Left hindlimb (tissue), 1 donor: ENCODE results near the gene GALNT2.
A peak's percentile ranks its signal among the peaks of the same experiment; 100 is the strongest.

Experiments used
- DNase-seq: peaks from one replicate; pipeline ENCODE4 v3.0.0-alpha.2; 2018

Gene GALNT2

DNA sequence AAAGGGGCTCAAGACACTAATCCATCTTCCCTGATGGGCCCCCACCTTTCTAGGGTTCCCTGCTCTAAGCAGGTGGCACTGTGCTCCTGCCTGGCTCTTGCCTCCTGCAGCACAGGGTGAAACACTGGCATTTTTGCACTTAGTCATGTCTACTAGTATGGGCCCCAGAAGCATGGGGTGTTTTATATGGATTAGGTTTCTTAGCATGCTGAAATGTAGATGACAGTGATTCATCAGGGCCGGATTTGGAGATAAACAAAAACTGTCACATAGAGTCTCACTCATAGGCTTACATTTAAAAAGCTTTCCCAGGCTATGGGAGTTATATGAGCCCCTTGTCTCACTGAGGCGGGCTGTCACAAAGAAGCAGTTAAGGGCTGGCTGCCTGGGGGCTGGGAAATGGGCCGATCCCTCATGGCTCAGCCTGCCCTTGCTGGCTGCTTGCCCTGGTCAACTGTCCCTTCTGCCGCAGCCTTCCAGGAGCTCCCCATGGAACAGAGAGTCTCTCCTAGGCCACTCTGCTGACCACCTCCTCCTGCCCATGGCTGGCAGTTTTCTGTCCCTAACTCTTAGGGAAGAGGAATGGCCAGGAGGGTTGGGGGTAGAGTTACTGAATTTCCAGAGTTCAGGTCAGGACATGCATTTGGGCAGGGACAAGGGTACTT, 6.5 kb downstream of the GALNT2 start:
- no peak for DNase-seq

DNA sequence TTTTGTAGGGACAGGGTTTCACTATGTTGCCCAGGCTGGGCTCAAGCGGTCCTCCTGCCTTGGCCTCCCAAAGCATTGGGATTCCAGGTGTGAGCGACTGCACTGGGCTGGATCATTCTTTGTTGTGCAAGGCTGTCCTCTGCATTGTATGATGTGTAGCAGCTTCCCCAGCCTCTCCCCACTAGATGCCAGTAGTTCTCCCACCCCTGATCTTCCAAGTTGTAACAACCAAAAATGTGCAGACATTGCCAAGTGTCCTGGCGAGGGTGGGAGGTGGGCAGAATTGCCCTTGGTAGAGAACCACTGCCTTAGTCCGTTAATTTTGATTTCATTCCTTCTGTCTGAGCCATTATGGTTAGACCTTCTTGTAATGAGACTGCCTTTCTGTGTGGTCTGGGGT, 7.2 kb downstream of the GALNT2 start:
- no peak for DNase-seq

DNA sequence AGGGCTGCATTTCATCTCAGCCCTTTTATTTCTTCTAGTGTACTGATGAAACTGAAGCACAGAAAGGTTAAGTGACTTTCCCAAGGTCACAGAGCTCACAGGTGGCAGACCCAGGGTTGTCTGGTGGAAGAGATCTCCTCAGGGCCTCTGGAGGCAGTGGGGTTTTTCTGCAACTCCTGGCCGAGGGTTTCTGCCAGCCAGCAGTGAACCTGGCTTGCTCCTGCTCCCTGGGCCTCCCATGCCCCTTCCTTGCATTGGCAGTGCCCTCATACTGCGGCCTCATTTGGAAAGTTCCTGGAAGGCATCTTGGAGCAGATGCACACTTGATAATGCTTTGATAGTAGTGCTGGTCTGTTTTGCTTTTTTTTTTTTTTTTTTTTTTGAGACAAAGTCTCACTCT, 7.7 kb downstream of the GALNT2 start:
- no peak for DNase-seq

DNA sequence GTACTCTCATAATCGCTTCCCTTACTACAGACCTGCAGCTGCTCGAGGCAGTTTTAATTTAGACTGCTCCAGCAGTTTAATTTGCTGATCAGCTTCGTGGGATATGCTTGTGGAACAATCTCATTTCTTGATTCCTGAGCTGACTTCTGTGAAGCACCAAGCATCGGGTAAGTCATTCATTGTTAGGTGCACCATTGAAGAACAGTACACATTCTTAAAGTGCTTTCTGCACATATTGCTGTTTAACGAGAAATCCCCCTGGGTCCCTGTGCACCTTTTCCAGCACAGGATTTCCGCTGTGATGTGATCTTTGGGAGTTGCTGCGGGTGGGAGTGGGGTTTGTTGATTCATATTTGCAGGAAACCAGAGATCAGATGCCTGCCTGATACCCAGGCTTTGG, 9.1 kb downstream of the GALNT2 start:
- DNase-seq = no peak

DNA sequence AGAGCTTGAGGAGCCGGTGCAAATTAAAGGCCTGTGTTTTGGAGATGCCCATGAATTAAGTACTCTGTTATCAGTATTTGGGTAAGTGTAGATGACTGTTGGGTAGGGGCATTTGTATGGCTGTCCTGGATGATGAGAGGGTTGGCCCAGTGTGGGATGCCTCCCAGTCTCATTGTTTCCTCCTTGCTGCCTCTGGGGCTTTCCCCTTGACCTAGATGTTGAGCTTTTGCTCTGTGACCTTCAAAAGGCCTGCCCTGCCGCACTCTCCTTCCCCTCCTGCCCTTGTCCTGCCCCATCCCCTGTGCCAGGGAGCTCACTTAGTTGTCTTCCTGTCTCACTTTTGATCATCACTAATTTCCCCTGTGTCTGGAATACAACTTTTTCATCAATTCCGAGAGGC, 10.0 kb downstream of the GALNT2 start:
- no peak for DNase-seq

DNA sequence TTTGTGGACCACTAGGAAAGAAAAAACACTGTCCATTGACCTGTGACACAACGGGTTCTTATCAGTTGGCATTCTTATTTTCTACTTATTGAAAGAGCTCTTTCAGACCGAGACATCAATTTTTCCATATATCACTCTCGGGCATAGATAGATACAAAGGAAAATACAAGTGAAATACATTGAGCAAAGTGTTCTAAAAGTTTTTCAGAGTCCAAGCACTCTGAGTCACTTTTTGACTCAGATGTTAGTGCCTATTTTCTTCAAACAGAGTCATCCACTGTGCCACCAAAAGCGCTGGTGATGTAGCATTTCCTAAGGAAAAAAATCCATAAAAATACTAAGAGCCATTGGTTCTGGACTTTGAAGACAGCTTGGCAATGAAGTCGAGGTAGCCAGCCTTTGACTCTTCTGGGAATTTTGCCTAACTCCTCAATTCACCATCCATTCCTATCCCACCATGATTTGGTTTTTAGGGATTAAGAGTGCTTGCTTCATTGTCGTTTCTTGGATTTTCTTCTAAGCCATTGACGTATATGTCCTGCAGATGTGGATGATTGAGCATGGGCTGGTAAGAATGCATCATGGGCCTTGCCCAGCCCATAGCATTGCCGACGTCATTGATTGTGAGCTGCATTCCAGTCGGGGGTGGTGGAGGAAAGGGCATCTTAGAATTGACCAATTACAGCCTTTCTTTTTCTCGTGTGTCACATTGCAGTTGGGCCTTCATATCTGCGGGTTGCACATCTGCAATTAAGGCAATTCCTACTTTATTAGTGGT, 10.6 kb downstream of the GALNT2 start:
- no peak for DNase-seq

DNA sequence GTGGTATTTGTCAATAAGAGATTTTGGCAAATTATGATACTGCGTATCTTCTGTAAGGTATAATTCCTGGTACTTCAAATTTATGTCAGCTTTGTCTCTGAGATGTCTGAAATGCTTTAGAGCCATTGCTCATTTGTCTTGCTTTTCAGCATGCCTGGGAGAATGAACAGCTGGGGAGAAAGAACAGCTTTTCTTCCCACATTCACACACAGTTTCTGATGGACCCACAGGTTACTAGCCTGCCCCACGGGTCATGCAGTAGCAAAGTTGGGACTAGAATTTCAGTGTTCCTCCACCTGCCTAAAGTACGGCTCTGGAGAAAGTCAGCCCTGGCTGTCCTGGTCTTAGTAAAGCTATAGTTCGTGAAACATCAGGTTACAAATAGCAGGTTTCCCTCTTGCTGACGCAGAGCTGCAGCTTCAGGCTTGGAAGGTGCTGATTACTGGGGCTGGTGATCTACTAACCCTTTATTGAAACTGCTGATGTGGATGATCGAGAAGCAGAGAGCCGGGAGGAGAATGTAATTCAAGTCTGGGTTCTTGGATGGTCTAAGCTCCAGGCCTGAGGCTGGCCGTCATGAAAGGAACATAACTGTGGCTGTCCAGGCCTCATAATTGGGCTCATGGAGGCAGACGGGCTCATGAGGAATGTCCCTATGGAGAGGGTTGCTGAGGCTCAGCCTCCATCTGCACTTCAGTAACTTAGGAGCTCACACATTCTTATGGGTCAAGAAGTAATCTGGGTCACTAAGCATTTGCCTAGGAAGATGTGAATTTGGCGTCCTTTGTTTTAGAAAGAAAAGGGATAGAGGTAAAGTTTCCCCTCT, 12.4 kb downstream of the GALNT2 start:
- no peak for DNase-seq

DNA sequence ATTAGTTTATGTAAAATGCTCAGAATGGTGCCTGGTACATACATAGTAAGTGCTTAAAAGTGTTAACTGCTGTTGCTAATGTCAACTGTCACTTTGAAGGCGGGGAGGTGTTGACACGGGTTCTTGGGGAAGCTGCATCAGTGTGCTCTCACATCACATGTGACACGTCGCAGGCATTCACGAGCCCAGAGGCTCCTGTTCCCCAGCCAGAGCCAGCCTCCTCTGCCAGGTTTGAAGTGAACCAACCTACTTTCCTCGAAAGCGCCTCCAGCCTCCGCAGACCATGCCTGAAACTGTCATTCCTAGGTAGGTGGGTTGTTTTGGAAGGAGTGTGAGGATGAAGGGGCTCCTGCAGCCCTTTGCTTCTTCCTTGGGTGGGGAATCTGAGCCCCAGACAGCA, 13.8 kb downstream of the GALNT2 start:
- DNase-seq = no peak

DNA sequence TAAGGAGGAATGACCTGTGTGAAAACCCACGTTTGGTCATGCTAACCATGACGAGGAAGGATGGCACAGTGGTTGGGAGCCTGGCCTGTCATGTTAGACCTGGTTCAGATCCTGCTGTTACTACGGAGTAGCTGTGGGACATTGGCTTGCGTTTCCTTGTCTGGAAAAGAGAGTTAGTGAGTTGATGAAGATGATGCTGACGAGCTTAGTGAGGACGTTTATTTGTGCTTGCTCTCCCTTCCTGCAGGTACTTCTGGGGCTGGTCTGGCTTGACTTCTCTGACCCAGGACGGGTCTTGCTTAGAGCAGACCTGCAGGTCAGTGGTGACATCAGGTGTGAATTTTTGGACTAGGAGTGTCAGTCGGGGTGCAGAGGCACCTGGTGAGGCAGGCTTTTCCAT, 14.7 kb downstream of the GALNT2 start:
- DNase-seq = no peak

DNA sequence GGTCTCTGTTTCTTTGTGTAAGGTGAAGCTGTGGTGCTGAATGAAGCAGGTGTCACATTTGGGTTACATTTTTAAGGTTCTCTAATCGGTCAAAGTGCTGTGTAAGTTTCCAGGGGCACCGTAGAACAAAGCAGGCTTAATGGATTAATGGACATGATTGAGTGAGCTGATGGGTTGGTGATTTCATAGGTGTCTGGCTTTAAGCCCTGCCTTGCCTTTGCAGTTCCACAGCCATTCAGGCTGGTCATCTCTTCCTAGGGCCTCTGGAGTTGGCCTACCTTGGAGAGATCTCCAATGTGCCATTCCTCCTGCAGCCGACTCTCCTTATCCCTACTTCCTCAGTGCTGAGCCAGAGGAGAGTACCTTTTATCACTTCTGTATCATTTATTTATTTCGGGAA, 15.2 kb downstream of the GALNT2 start:
- DNase-seq = no peak

DNA sequence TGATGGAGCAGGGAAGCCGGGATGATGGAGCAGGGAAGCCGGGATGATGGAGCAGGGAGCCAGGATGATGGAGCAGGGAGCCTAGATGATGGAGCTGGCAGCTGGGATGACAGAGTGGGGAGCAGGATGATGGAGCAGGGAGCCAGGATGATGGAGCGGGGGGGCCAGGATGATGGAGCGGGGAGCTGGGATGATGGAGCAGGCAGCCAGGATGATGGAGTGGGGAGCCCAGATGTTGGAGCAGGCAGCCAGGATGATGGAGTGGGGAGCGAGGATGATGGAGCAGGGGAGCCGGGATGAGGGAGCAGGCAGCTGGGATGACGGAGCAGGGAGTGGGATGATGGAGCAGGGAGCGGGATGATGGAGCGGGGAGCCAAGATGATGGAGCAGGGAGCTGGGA, 16.0 kb downstream of the GALNT2 start:
- DNase-seq = no peak

DNA sequence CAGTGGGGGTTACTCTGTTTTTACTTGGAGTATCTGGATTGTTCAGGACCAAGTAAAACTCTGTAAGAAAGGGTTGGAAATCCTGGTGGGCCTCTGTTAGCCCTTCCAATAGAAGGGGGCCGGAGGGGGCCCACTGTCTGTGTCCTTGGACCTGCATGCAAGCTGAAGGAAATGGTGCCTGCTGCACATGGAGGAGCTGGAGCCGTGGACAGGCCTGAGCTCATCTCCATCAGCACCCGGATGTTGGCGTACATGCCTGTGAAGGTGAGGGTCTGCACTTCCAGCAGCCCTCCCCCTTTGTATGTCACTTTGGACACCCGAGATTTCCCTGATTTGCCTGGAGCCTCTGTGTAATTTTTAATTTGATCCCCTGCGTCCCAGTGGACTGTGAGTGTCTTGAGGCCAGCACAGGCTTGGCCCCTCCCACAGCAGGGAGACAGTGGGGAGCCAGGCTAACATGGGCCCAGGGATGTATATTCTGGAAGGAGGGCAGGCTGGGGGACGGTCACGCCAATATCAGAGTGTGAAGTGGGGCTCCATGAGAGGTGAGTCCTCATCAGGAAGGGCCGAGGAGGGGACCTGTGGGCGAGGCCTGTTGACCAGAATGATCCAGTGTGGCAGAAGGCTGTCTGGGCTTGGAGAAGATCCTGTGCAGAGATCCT, 16.8 kb downstream of the GALNT2 start:
- no peak for DNase-seq

DNA sequence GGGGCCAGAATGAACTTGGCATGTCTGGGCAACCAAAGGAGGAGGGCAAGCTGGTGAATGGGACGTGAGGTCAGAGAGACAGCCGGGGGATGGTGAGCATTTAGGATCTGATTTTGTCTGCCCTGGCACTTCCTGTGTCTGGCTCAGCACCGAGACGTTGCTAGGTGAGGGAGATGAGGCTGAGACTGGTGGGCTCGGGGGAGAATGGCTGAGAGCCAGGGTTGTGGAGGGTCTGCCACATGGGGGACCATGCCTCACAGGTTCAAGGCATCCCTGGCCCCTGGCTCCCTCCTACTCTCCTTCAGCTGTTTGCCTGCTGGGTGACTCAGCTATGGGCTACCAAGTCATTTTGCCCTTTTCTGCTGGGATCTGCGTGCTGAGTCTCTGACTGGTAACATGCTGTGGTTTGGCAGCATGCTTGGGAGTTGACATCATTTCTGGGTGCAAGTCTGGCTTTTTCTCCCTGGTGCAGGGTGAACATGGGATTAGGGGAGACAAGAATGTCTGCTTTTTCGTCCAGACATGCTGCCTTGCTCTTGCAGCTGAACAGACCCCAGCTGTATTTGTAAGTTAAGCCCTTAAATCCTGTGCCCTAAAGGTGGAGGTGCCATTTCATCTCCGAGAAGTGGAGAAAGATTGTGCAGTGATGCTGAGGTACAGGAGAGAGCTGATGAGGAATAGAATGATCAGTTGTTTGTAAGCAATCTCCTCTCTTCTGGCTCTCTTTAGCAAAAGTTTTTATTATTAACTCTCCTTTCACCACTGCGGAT, 17.6 kb downstream of the GALNT2 start:
- peak; percentile 41 for DNase-seq

DNA sequence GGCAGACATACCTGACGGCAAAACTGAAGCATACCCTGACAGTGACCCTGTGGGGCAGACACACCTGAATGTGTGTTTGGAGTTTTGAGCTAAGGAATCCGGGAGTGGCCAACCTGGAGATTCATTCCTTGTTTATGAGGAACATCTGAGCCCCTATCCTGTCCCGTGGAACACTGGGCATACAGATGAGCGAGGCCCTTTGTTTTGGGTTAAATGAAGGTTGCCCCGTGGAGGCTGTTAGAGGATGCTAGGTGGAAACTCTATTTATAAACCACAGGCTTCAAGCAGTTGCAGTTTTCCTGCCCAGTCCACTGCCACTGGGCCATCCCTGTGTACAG, 18.1 kb downstream of the GALNT2 start:
- no peak for DNase-seq

DNA sequence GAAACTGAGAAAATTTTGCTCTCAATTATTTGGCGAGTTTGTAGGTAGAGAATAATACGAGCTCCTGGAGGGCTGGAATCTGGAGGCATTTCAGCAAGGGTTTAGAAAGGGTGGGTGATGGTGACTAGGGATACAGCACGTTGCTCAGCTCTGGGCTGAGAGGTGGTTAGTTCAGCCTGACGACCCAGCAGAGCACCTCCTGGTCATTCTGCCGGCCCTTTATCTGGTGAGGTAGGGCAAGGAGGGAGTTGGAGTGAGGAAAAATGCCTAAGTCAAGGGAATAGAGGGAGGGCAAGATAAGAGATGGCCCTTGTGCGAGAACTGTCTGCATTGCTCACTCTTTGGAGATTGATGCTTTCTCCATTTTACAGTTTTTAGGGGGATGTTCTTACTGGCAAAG, 19.1 kb downstream of the GALNT2 start:
- DNase-seq = no peak

DNA sequence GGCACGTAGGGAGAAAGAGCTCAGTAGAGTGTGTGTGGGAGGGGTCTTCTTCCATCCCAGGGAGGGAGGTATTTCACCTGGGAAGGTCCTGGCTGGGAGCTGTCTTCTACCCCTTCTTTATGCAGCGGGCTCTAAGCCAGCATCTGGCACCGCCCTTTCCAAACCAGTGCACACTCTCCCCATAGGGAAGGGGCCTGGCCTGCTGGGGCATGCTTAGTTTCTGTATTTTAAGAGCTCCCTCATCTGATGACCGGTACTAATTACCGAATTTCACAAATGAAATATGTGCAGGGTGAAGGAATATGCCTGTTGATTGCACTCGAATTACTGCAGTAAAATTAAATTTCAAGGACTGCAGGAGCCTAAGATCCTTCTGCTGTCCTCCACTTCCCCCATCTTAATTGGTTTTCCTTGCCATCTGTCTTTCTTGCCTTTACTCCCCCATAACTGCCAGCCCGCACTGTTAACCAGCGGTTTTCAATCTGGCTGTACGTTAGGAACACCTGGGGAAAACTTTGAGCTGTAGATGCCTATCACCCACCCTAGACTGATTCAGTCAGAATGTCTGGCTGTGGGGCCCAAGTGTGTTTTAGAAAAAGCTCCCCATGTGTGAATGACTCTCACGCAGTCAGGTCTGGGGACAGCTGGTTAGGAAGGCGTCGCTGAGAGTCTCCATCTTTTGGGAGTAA, 20.1 kb downstream of the GALNT2 start:
- no peak for DNase-seq

DNA sequence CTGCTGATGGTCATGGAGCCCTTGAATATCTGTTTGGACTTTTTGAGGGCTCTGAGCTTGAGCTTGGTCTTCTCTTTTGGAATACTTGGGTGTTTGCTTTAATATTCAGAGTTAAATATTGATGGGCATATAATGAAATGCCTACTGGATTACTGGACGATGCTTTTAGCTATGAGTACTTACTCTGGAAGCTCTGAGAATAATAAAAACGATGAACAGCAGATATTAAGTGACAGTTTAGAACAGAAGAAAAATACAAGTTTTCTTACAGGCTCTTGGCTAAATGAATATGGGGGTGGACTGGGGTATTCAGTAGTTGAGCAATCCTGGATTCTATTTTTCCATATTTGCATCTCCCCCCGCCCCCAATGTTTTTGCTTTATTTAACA, 20.7 kb downstream of the GALNT2 start:
- DNase-seq = no peak

DNA sequence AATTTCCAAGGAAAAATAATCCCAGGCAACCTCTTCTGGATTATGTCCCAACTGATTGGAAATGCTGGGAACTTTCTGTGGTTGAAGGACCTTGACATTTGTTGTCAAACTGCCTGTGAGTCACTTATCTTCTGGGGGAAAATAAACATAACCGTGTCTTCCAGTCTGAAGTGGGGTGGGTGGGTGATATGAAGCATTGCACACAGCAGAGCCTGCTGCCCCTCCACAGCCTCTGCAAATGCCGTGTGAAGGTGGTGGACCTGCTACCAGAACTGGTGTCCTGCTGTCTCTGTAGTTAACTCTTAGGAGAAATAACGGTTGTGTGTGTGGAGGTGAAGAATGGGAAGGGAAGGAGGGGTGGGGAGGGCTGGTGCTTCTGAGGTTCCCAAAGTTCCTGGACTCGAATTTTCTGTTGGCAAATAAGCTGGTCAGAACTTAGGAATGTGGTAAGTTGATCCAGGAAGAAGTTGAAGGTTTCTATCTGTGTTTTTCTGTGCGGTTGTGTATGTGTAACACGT, 23.2 kb downstream of the GALNT2 start:
- no peak for DNase-seq

DNA sequence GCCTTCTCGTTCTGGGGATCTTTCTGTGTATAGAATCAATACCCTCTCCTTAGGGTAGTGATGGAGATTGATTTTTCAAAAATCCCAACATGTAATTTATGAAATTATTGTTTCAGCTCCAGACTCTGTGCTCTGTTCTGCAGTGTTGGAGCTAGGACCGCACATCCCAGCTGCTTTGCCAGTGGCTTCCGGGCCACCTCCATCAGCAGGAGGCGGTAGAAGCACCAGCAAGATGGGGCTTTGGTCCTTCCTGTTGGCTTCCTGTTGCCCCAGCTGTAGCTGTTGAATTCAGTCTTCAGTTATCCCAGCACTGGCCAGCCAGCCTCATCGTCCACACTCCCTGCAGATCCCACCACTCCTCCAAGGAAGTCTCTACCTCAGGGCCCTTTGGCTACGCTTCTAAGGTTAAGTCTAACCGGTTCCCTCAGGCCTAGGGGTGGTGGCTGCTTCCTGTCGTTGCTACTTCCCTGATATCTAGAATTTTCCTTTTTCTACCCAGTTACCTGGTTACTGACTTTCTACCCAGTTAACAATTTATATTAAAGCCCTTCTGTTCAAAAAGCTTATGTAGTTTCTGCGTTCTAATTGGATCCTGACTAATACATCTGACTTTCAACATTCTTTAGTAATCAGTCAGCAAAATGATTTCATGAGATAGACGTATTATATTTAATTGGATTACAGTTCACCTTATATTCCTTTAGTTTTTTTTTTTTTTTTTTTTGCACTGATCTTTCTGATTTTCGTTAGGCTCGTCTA, 24.6 kb downstream of the GALNT2 start:
- no peak for DNase-seq

DNA sequence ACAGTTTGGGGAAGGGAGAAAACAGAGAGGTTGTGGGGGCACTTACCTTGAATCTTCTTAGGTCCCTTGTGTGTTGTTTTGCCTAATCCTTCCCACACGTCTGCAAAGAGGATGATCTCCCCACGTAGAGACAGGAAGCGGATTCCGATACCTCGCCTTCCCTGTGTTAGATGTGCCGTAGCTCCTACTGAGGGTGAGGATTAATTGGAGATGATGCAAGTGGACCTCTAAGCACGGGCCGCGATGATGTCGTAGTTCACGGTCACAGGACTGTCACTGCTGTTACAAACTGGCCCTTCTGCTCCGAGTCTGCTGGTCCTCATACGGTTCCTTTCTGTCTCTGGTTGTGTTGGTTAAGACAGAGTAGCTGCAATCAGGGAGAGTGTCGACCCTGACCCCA, 27.7 kb downstream of the GALNT2 start:
- no peak for DNase-seq

DNA sequence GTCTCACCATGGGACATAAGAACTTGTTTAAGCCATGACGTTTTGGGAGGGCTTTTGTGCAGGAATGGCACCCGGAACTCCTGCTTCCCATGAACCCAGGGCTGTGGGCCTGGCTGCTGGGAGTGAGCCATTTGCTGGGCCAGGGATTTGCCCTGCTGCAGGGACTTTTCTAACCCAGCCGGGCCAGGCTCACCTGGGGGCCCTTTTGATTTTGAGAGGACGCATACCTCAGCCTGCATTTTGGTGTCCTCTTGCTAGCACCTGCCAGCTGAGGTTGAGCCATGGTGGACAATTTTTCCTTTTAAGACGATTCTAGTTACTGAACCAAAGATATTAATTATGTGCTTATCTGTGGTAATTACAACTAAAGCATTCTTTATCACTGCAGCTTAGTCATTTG, 28.9 kb downstream of the GALNT2 start:
- no peak for DNase-seq
